ENCODE results near the gene ZNF430. TPM values are rescaled to one million over a fixed set of nuclear protein-coding genes. Genes with fewer than 3 reads are reported as not detected.

The ZNF430 gene
- total and polyA plus RNA-seq, 2 of the 8 experiments (the other 6 are each of a cell fraction or from before 2014, with no cell fraction given), result 4.1 to 16.1 TPM

GRCh38 chr19:21084343-21084742 is 63.9 kb downstream of the ZNF430 start:
- no peak overlapping the region for H3K9ac ChIP-seq (replicated peaks in 1 of 4; ENCODE audit: extremely low read depth in 1 of 4, low read depth in 3 of 4, low read length in 3 of 4)
- no peaks in the 10 kb centered on the region for H4K20me1 ChIP-seq (replicated peaks in 1 of 2; ENCODE audit: control insufficient read depth in 1 of 2, insufficient read depth in 2 of 2, low read length in 2 of 2)
- no peak overlapping the region for H3K14ac ChIP-seq (ENCODE audit: insufficient read length)
- no peak overlapping the region for H3K23ac ChIP-seq (ENCODE audit: insufficient read length)
- no peak overlapping the region for H3K56ac ChIP-seq (replicated peaks; ENCODE audit: insufficient read length, low read depth, low read length)
- H2BK15ac ChIP-seq (ENCODE audit: low read length), result no peak overlapping the region
- H3K18ac ChIP-seq (ENCODE audit: extremely low read depth, low read length), result no peak overlapping the region
- H3K4ac ChIP-seq (replicated peaks; ENCODE audit: insufficient read length, low read depth, low read length), result no peak overlapping the region
- H2BK120ac ChIP-seq (replicated peaks; ENCODE audit: low read depth, low read length), result no peak overlapping the region
- H3K4me2 ChIP-seq (ENCODE audit: insufficient read depth in 1 of 2, low read depth in 2 of 2, low read length in 2 of 2), result peak overlapping the region in 1 of 2 experiments; percentile 6; a peak in 1 of 4 replicates
- CTCF ChIA-PET (ENCODE audit: partially characterized antibody), result no interaction called here
- H4K91ac ChIP-seq (replicated peaks; ENCODE audit: insufficient read length, low read length), result no peak overlapping the region
- TF ChIP-seq RXRA (IDR thresholded peaks at IDR 0.05; ENCODE audit: insufficient read depth, low read depth, low read length) (no peak), SAP30 (IDR thresholded peaks at IDR 0.05; ENCODE audit: insufficient read depth, insufficient replicate concordance, low read length) (no peak), EP300 (IDR thresholded peaks at IDR 0.05; ENCODE audit: borderline replicate concordance in 1 of 2, low read depth in 2 of 2, low read length in 2 of 2) (no peak), GABPA (IDR thresholded peaks at IDR 0.05; ENCODE audit: borderline replicate concordance, insufficient read depth, low read length) (no peak), TEAD4 (IDR thresholded peaks at IDR 0.05; ENCODE audit: low read depth, low read length) (no peak), GTF2F1 (IDR thresholded peaks at IDR 0.05; ENCODE audit: borderline replicate concordance, low read depth, low read length) (no peak), BRCA1 (IDR thresholded peaks at IDR 0.05; ENCODE audit: low read depth, low read length) (no peak), KDM4A (IDR thresholded peaks at IDR 0.05; ENCODE audit: low read depth, low read length, severe bottlenecking) (no peak), SP4 (IDR thresholded peaks at IDR 0.05; ENCODE audit: low read length) (no peak), SUZ12 (IDR thresholded peaks at IDR 0.05; ENCODE audit: low read length) (no peak), NANOG (IDR thresholded peaks at IDR 0.05; ENCODE audit: insufficient read depth, low read depth, low read length, poor library complexity, severe bottlenecking) (no peak), BACH1 (IDR thresholded peaks at IDR 0.05; ENCODE audit: low read length) (no peak), FOSL1 (IDR thresholded peaks at IDR 0.05; ENCODE audit: insufficient read depth, low read depth, low read length) (no peak)
- H2BK12ac ChIP-seq (ENCODE audit: low read depth, low read length), result no peak overlapping the region
- no peak overlapping the region for H2BK20ac ChIP-seq (ENCODE audit: low read length)
- peaks cover 0 to 51% (median 9%) of the 10 kb centered on the region in 4 experiments; a peak in 7 of 8 replicates for H3K36me3 ChIP-seq (ENCODE audit: control insufficient read depth in 2 of 4, insufficient read depth in 4 of 4, low read length in 3 of 4)
- no peak overlapping the region for H3K27ac ChIP-seq (ENCODE audit: low read depth, low read length)
- peaks cover 0 to 57% of the 10 kb centered on the region in 2 experiments; a peak in 2 of 4 replicates for H3K79me2 ChIP-seq (ENCODE audit: control insufficient read depth in 1 of 2, insufficient read depth in 2 of 2, low read length in 2 of 2)
- H4K5ac ChIP-seq (ENCODE audit: insufficient read length, low read depth, low read length), result no peak overlapping the region
- H3K4me1 ChIP-seq (replicated peaks in 1 of 4; ENCODE audit: control insufficient read depth in 3 of 4, insufficient read depth in 4 of 4, low read length in 3 of 4), result peaks cover 0 to 2% (median under 1%) of the 10 kb centered on the region in 4 experiments; a peak in 3 of 7 replicates
- H3K79me1 ChIP-seq (ENCODE audit: low read depth, low read length), result 0 out of 2 replicates have a peak, but pooled peaks cover 2% of the 10 kb centered on the region
- H3K9me3 ChIP-seq (ENCODE audit: insufficient read depth in 2 of 2, low read depth in 1 of 2, low read length in 1 of 2), result no peaks in the 10 kb centered on the region
- 96% methylated on average over 1 of the region's 1 CpG; no CpG with 5 or more reads in 1 of the 2 experiments for WGBS, 2 experiments (ENCODE audit: extremely low coverage in 1 of 2, insufficient coverage in 1 of 2, insufficient read length in 1 of 2, insufficient replicate concordance in 2 of 2, low coverage in 1 of 2, low lambda C conversion rate in 2 of 2, missing lambda C conversion rate in 1 of 2)
- no peak for FAIRE-seq
- H3K23me2 ChIP-seq (ENCODE audit: low read depth, low read length), result no peaks in the 10 kb centered on the region
- DNase-seq (ENCODE audit: low read depth in 1 of 2, low spot score in 2 of 2), result no peak
- H3K27me3 ChIP-seq (replicated peaks in 1 of 4; ENCODE audit: control insufficient read depth in 3 of 4, extremely low read depth in 1 of 4, insufficient read depth in 3 of 4, low read length in 3 of 4), result no peaks in the 10 kb centered on the region
- H2AFZ ChIP-seq (ENCODE audit: low read length), result no peak overlapping the region
- POLR2A ChIA-PET (ENCODE audit: partially characterized antibody), result interaction anchor here (0.6 to 3.1 kb wide), 6 partner anchors 10 to 84 kb away, joined by 3 to 14 read pairs (median 6); partner anchors contain the start of gene ZNF431
- no peak overlapping the region for H4K8ac ChIP-seq (ENCODE audit: extremely low read depth, insufficient read depth, low read length)
- H3K4me3 ChIP-seq (ENCODE audit: extremely low read depth in 1 of 4, insufficient read depth in 2 of 4, low read depth in 3 of 4, low read length in 4 of 4), result 0 out of 8 replicates have a peak overlapping the region, but pooled peaks of 1 of the 4 experiments have one; percentile 86
- no peak overlapping the region for H2AK5ac ChIP-seq (ENCODE audit: low read depth, low read length)
- H2BK5ac ChIP-seq (ENCODE audit: low read depth, low read length), result no peak overlapping the region
